Peyer's patch (tissue), 4 donors: ENCODE measurements around the gene P2RX5.

Experiments
- CTCF ChIP-seq, 6 experiments: fragments of 450-650 bp in 4 of 6; fragments of 200-600 bp in 2 of 6; sonication (generic) in 1 of 6; IDR thresholded peaks; one replicate each; pipeline ENCODE4 v1.5.1; 2017 to 2019; ENCODE audit warnings: antibody characterized with exemption in 6 of 6, mild to moderate bottlenecking in 3 of 6, moderate library complexity in 1 of 6
- POLR2A ChIP-seq, 2 donors: fragments of 450-650 bp; IDR thresholded peaks; one replicate each; pipeline ENCODE4 v1.5.1; 2017; ENCODE audit warnings: antibody characterized with exemption in 2 of 2, mild to moderate bottlenecking in 2 of 2, moderate library complexity in 2 of 2

GRCh38 chr17:3681057-3681456 is 14.9 kb downstream of the P2RX5 start:
- TF ChIP-seq CTCF (IDR thresholded peaks at IDR 0.05), result no peak
- TF ChIP-seq POLR2A (IDR thresholded peaks at IDR 0.05), result no peak
